GM18499 (cell line): Measurements from ENCODE around the gene STIM2.

Experiments
- ATAC-seq: cut with Tn5 transposase; IDR thresholded peaks from one replicate; pipeline ENCODE4 v1.9.1; 2021; ENCODE audit warnings: moderate number of reproducible peaks; ENCODE audit not compliant: insufficient read depth, unreplicated experiment

Gene STIM2

GRCh38 chr4:27058819-27059406 is 198.3 kb downstream of the STIM2 start:
- no peak for ATAC-seq

GRCh38 chr4:27059446-27059845 is 198.8 kb downstream of the STIM2 start:
- ATAC-seq: no peak

- ATAC-seq: no peak
Measured at GRCh38 chr4:27062256-27062655, 201.6 kb downstream of the STIM2 start.

GRCh38 chr4:27066591-27066990 is 205.9 kb downstream of the STIM2 start:
- no peak for ATAC-seq

- ATAC-seq: no peak
Measured at GRCh38 chr4:27068151-27068867, 207.7 kb downstream of the STIM2 start.
